ENCODE measurements around the gene STRC.

GRCh38 chr15:43648649-43649429 is 30.2 kb upstream of the STRC start, which contains the start of gene CATSPER2:
- no peak for TF ChIP-seq CTCF (IDR thresholded peaks at IDR 0.05)
- TF ChIP-seq POLR2A (IDR thresholded peaks at IDR 0.05) = no peak

Measured in testis (tissue), 2 donors.